IPS-18c (cell line): ENCODE results near the gene ASPA.
"Not testable (repeated sequence)": the region's sequence is repeated elsewhere in the genome, so short reads cannot be mapped to it uniquely, and the experiment has no call there.

Experiments
- H3K4me3 ChIP-seq: 2 replicates; pipeline ENCODE4 v1.7.0; 2013; ENCODE audit warnings: low read depth, mild to moderate bottlenecking, low read length, moderate library complexity; ENCODE audit not compliant: insufficient read depth
- H3K9me3 ChIP-seq: one replicate; pipeline ENCODE4 v1.6.1; 2013; ENCODE audit warnings: mild to moderate bottlenecking, low read length, moderate library complexity; ENCODE audit not compliant: control insufficient read depth, insufficient read depth

Gene ASPA

GRCh38 chr17:3502466-3502865 is 26.7 kb downstream of the ASPA start:
- H3K4me3 ChIP-seq, result no peak overlapping the region
- H3K9me3 ChIP-seq, result peaks cover under 1% of the 10 kb centered on the region

- Histone ChIP-seq H3K4me3 (no peak overlapping the region), H3K9me3 (peaks cover 2% of the 10 kb centered on the region)
These were observed 27.5 kb downstream of the ASPA start for GRCh38 chr17:3503285-3503684.

- Histone ChIP-seq H3K9me3 (peaks cover 2% of the 10 kb centered on the region), H3K4me3 (no peak overlapping the region)
These were observed 29.2 kb downstream of the ASPA start for GRCh38 chr17:3505008-3505407.

GRCh38 chr17:3506054-3506453 is 30.3 kb downstream of the ASPA start:
- Histone ChIP-seq H3K9me3 (peaks cover 2% of the 10 kb centered on the region), H3K4me3 (no peak overlapping the region)

GRCh38 chr17:3507071-3507470 is 31.3 kb downstream of the ASPA start:
- Histone ChIP-seq H3K9me3 (peaks cover 2% of the 10 kb centered on the region), H3K4me3 (no peak overlapping the region)

- H3K9me3 ChIP-seq, result peaks cover 2% of the 10 kb centered on the region
- H3K4me3 ChIP-seq, result no peak overlapping the region
These were observed 32.1 kb downstream of the ASPA start for GRCh38 chr17:3507869-3508268.

GRCh38 chr17:3510090-3510489 is 34.3 kb downstream of the ASPA start:
- Histone ChIP-seq H3K4me3 (no peak overlapping the region), H3K9me3 (peaks cover 2% of the 10 kb centered on the region)

GRCh38 chr17:3511852-3512504 is 36.2 kb downstream of the ASPA start:
- Histone ChIP-seq H3K4me3 (no peak overlapping the region), H3K9me3 (peaks cover 2% of the 10 kb centered on the region)

- no peaks in the 10 kb centered on the region for H3K9me3 ChIP-seq
- H3K4me3 ChIP-seq, result no peak overlapping the region
These were observed 36.8 kb downstream of the ASPA start for GRCh38 chr17:3512505-3513171.

GRCh38 chr17:3513305-3514035 is 37.7 kb downstream of the ASPA start:
- H3K9me3 ChIP-seq, result no peaks in the 10 kb centered on the region
- no peak overlapping the region for H3K4me3 ChIP-seq

- H3K4me3 ChIP-seq, H3K9me3 ChIP-seq: not testable (repeated sequence)
These were observed 38.4 kb downstream of the ASPA start for GRCh38 chr17:3514167-3514566.

- H3K9me3 ChIP-seq, result no peaks in the 10 kb centered on the region
- no peak overlapping the region for H3K4me3 ChIP-seq
These were observed 39.1 kb downstream of the ASPA start for GRCh38 chr17:3514873-3515272.

GRCh38 chr17:3519472-3519871 is 43.7 kb downstream of the ASPA start:
- not testable (repeated sequence) for H3K4me3 ChIP-seq, H3K9me3 ChIP-seq

GRCh38 chr17:3524024-3524423 is 48.2 kb downstream of the ASPA start:
- no peaks in the 10 kb centered on the region for H3K9me3 ChIP-seq
- no peak overlapping the region for H3K4me3 ChIP-seq

GRCh38 chr17:3526491-3526890 is 50.7 kb downstream of the ASPA start:
- Histone ChIP-seq H3K9me3 (no peaks in the 10 kb centered on the region), H3K4me3 (no peak overlapping the region)

GRCh38 chr17:3526971-3527370 is 51.2 kb downstream of the ASPA start:
- Histone ChIP-seq H3K9me3 (no peaks in the 10 kb centered on the region), H3K4me3 (no peak overlapping the region)

- Histone ChIP-seq H3K4me3 (no peak overlapping the region), H3K9me3 (no peaks in the 10 kb centered on the region)
These were observed 51.7 kb downstream of the ASPA start for GRCh38 chr17:3527468-3527867.

- Histone ChIP-seq H3K9me3 (no peaks in the 10 kb centered on the region), H3K4me3 (no peak overlapping the region)
These were observed 52.1 kb downstream of the ASPA start for GRCh38 chr17:3527896-3528295.
